Measurements from ENCODE around the gene CACNG3.

Gene CACNG3

DNA sequence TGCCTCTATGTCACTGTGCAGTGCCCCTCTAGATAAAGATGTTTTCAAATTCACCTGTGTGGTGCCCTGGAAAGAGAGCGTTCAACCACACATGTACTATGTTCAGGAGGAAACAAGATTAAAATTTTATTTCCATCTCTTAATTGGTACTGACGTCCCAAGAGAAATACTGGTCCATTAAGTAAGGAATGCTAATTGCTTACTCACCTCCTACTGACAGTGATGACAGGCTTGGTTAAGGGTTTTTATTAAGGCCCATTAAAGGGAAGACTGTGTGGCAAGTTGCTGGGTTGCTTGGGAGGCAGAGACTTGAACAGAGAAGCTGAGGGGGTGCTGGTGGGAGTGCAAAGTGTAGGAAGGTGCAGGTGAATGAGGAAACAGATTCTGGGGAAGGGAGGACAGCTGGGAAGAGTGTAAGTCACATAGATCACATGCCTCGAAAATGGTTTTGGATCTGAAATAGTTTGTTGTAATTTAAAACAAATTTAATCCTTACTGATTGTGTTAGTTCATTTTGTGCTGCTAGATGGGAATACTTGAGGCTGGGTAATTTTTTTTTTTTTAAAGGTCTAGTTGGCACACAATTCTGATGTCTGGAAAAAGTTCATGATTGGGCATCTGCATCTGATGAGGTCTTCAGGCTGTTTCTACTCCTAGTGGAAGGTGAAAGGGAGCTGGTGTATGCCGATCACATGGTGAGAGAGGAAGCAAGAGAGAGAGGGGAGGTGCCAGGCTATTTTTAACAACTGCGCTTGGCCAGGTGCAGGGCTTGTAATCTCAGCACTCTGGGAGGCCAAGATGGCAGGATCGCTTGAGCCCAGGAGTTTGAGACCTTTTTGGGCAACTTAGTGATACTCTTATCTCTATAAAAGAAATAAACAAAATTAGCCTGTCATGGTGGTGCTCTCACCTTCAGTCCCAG, 140.5 kb downstream of the CACNG3 start:
- no peak for DNase-seq (ENCODE audit: low read depth)

DNA sequence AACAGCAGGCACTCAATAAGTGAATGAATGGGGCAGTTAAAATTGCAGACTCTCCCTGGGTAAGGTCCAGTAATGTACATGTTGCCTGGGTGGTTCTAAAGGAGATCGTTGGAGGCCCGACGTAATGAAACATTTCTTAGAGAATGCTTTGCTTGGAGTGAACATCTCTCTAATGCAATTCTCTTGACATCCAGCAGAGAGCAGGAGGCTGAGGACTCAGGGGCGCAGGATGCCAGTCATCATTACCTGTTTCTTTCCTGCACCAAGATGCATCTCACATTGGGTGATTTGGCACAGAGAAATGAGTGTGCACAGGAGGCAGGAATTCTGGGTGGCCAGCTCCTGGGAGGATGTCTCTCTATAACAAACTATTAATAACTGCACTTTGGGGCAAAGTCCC, 152.9 kb downstream of the CACNG3 start:
- no peak for DNase-seq (ENCODE audit: low read depth)
